ENCODE measurements around the gene LRRC49.

- TF ChIP-seq CTCF (conservative IDR thresholded peaks at IDR 0.05; ENCODE audit: low read length) (no peak), EZH2phosphoT487 (IDR thresholded peaks at IDR 0.05; ENCODE audit: borderline replicate concordance, low read depth, low read length) (no peak)
Measured at GRCh38 chr15:70936326-70936725, 43.7 kb downstream of the LRRC49 start.
